ENCODE results near the gene ZNF407. TPM values are rescaled to one million over a fixed set of nuclear protein-coding genes. Genes with fewer than 3 reads are reported as not detected.
"Not testable (repeated sequence)": the region's sequence is repeated elsewhere in the genome, so short reads cannot be mapped to it uniquely, and the experiment has no call there.

ZNF407 gene
- total and polyA plus RNA-seq, 12 donors, result 2.5 to 20.2 (median 8.4) TPM

- Histone ChIP-seq H3K36me3 (replicated peaks in 1 of 2) (no peaks in the 10 kb centered on the region), H3K4me3 (no peak overlapping the region), H3K4me1 (replicated peaks in 1 of 2) (no peaks in the 10 kb centered on the region), H3K27me3 (no peaks in the 10 kb centered on the region), H3K9me3 (replicated peaks in 1 of 3) (peaks cover 0 to 2% (median 0%) of the 10 kb centered on the region in 3 donors), H3K27ac (no peak overlapping the region)
- 84 to 96% (median 94%) methylated on average over 4 to 5 of the region's 5 CpGs for WGBS, 4 donors
- intact Hi-C loops (cut with DNase I), result no loop called here
- DNase-seq, result peak in 1 of 7 donors; percentile 35
- TF ChIP-seq CTCF (IDR thresholded peaks at IDR 0.05) (no peak), POLR2A (IDR thresholded peaks at IDR 0.05) (no peak)
Measured at GRCh38 chr18:75083131-75083530, 485.5 kb downstream of the ZNF407 start.

- Histone ChIP-seq H3K36me3 (replicated peaks in 1 of 2) (no peaks in the 10 kb centered on the region), H3K4me1 (replicated peaks in 1 of 2) (no peaks in the 10 kb centered on the region), H3K4me3 (no peak overlapping the region), H3K27ac (no peak overlapping the region), H3K27me3 (no peaks in the 10 kb centered on the region), H3K9me3 (replicated peaks in 1 of 3) (no peaks in the 10 kb centered on the region)
- WGBS, 4 donors, result 66 to 75% (median 72%) methylated on average over 7 to 9 of the region's 9 CpGs
- intact Hi-C loops (cut with DNase I), result no loop called here
- DNase-seq, result peak in 1 of 7 donors; percentile 15
- no peak for TF ChIP-seq CTCF (IDR thresholded peaks at IDR 0.05)
Measured at GRCh38 chr18:75083761-75084160, 486.1 kb downstream of the ZNF407 start.

GRCh38 chr18:75085676-75086075 lies 488.0 kb downstream of the ZNF407 start:
- H3K27me3 ChIP-seq; intact Hi-C loops (cut with DNase I); H3K27ac ChIP-seq; H3K4me1 ChIP-seq (replicated peaks in 1 of 2); H3K4me3 ChIP-seq; H3K9me3 ChIP-seq (replicated peaks in 1 of 3); H3K36me3 ChIP-seq (replicated peaks in 1 of 2): not testable (repeated sequence)
- peak in 1 of 7 donors; percentile 15 for DNase-seq
- WGBS, 4 donors, result 87 to 92% (median 92%) methylated on average over 8 of the region's 8 CpGs

GRCh38 chr18:75086494-75087034 lies 488.9 kb downstream of the ZNF407 start:
- peak in 1 of 7 donors; percentile 27 for DNase-seq
- intact Hi-C loops (cut with DNase I), result no loop called here
- no peak overlapping the region for H3K27ac ChIP-seq
- no peak for TF ChIP-seq CTCF (IDR thresholded peaks at IDR 0.05)
- no peak for TF ChIP-seq POLR2A (IDR thresholded peaks at IDR 0.05)
- no peaks in the 10 kb centered on the region for H3K36me3 ChIP-seq (replicated peaks in 1 of 2)
- no peaks in the 10 kb centered on the region for H3K9me3 ChIP-seq (replicated peaks in 1 of 3)
- no peaks in the 10 kb centered on the region for H3K27me3 ChIP-seq
- H3K4me1 ChIP-seq (replicated peaks in 1 of 2), result no peaks in the 10 kb centered on the region
- no peak overlapping the region for H3K4me3 ChIP-seq
- 87 to 94% (median 88%) methylated on average over 7 to 9 of the region's 9 CpGs for WGBS, 4 donors

All from adrenal gland (tissue), 12 donors.